IMR-90 (cell line): ENCODE measurements around the gene ORC1. TPM values are rescaled to one million over a fixed set of nuclear protein-coding genes. Genes with fewer than 3 reads are reported as not detected.
A peak's percentile ranks its signal among the peaks of the same experiment; 100 is the strongest.

Experiments used
- ATAC-seq: fragments of 200-7000 bp; cut with Tn5 transposase; 2 replicates; pipeline ENCODE4 v1.9.1; 2020; ENCODE audit warnings: low read depth, mild to moderate bottlenecking, moderate library complexity
- BruUV-seq: library from RNA; stranded (reverse); fragments of 400-500 nt; replicated peaks from 2 replicates; lab custom pipeline; 2021; lab: Mats Ljungman, UMichigan
- CTCF ChIA-PET: fragments of 300-600 bp; formaldehyde crosslinking; extraction: SDS; loops from one replicate; lab custom pipeline; 2021; ENCODE audit warnings: antibody characterized with exemption; lab: Yijun Ruan, JAX
- POLR2A ChIA-PET: fragments of 300-600 bp; sonication (Branson Sonifier 250); formaldehyde crosslinking; loops from one replicate; lab custom pipeline; 2022; ENCODE audit warnings: antibody characterized with exemption; ENCODE audit not compliant: unreplicated experiment; lab: Charles Lee
- DNase-seq: peaks from one replicate; pipeline ENCODE4 v3.0.0; 2013
- H2AFZ ChIP-seq: replicated peaks from 2 replicates; pipeline ENCODE3; 2013; ENCODE audit warnings: low read length, mild to moderate bottlenecking; ENCODE audit not compliant: poor library complexity
- H2AK5ac ChIP-seq: 2 replicates; pipeline ENCODE4 v1.6.1; 2013; ENCODE audit warnings: low read depth, low read length, inconsistent platforms
- H2AK9ac ChIP-seq: replicated peaks from 2 replicates; pipeline ENCODE3; 2013; ENCODE audit warnings: mild to moderate bottlenecking, low read depth, low read length, moderate library complexity; ENCODE audit not compliant: poor library complexity
- H2BK120ac ChIP-seq: 2 replicates; pipeline ENCODE4 v1.6.1; 2013; ENCODE audit warnings: low read depth, low read length, inconsistent platforms
- H2BK15ac ChIP-seq: 3 replicates; pipeline ENCODE4 v1.6.1; 2013; ENCODE audit warnings: low read depth, low read length, inconsistent platforms
- H2BK20ac ChIP-seq: 2 replicates; pipeline ENCODE4 v1.6.1; 2013; ENCODE audit warnings: low read depth, mild to moderate bottlenecking, inconsistent platforms, low read length, moderate library complexity
- H2BK5ac ChIP-seq: 2 replicates; pipeline ENCODE4 v1.6.1; 2013; ENCODE audit warnings: mild to moderate bottlenecking, low read depth, low read length, inconsistent platforms; ENCODE audit not compliant: poor library complexity, severe bottlenecking
- H3K14ac ChIP-seq: replicated peaks from 2 replicates; pipeline ENCODE4 v1.6.1; 2013; ENCODE audit warnings: low read depth, low read length, inconsistent platforms
- H3K18ac ChIP-seq: 2 replicates; pipeline ENCODE4 v1.6.1; 2013; ENCODE audit warnings: low read depth, low read length, control low read depth
- H3K23ac ChIP-seq: 2 replicates; pipeline ENCODE4 v1.6.1; 2013; ENCODE audit warnings: low read depth, low read length, inconsistent platforms
- H3K27ac ChIP-seq: 2 replicates; pipeline ENCODE4 v1.5.1; 2013; ENCODE audit warnings: mild to moderate bottlenecking, control low read depth, low read length; ENCODE audit not compliant: insufficient read depth
- H3K27me3 ChIP-seq: 2 replicates; pipeline ENCODE4 v1.6.1; 2013; ENCODE audit warnings: low read length; ENCODE audit not compliant: control insufficient read depth, insufficient read depth
- H3K36me3 ChIP-seq: 2 replicates; pipeline ENCODE4 v1.6.1; 2013; ENCODE audit warnings: low read length, mixed read lengths; ENCODE audit not compliant: control insufficient read depth, insufficient read depth
- H3K4ac ChIP-seq: 2 replicates; pipeline ENCODE4 v1.6.1; 2013; ENCODE audit warnings: low read depth, low read length, inconsistent platforms
- H3K4me1 ChIP-seq: 2 replicates; pipeline ENCODE4 v1.6.1; 2013; ENCODE audit warnings: low read length, mixed read lengths; ENCODE audit not compliant: control insufficient read depth, insufficient read depth
- H3K4me2 ChIP-seq: 2 replicates; pipeline ENCODE4 v1.6.1; 2013; ENCODE audit warnings: low read depth, mild to moderate bottlenecking, control low read depth, low read length, moderate library complexity
- H3K4me3 ChIP-seq: 2 replicates; pipeline ENCODE4 v1.5.1; 2013; ENCODE audit warnings: low read depth, mild to moderate bottlenecking, control low read depth, low read length, moderate library complexity; ENCODE audit not compliant: insufficient read depth
- H3K56ac ChIP-seq: 2 replicates; pipeline ENCODE4 v1.6.1; 2013; ENCODE audit warnings: low read length, inconsistent platforms; ENCODE audit not compliant: insufficient read depth; ENCODE audit errors: extremely low read depth
- H3K79me1 ChIP-seq, 2 experiments: 2 replicates each; pipeline ENCODE4 v1.6.1; 2013; ENCODE audit warnings: low read length in 2 of 2, inconsistent platforms in 1 of 2, low read depth in 1 of 2
- H3K9ac ChIP-seq: 2 replicates; pipeline ENCODE4 v1.6.1; 2013; ENCODE audit warnings: low read depth, low read length, control low read depth
- H3K9me1 ChIP-seq: 2 replicates; pipeline ENCODE4 v1.6.1; 2013; ENCODE audit warnings: low read length, inconsistent platforms; ENCODE audit not compliant: insufficient read depth
- H3K9me3 ChIP-seq: 2 replicates; pipeline ENCODE4 v1.6.1; 2013; ENCODE audit warnings: low read length; ENCODE audit not compliant: control insufficient read depth, insufficient read depth
- H4K20me1 ChIP-seq: 2 replicates; pipeline ENCODE4 v1.6.1; 2013; ENCODE audit warnings: low read length, inconsistent platforms; ENCODE audit not compliant: insufficient read depth
- H4K5ac ChIP-seq: 2 replicates; pipeline ENCODE4 v1.6.1; 2013; ENCODE audit warnings: mild to moderate bottlenecking, low read depth, low read length, control low read depth
- H4K8ac ChIP-seq, 2 experiments: 2 replicates each; pipeline ENCODE4 v1.6.1; 2013; ENCODE audit warnings: low read depth in 2 of 2, low read length in 2 of 2, control low read depth in 1 of 2, inconsistent platforms in 1 of 2
- H4K91ac ChIP-seq: 2 replicates; pipeline ENCODE4 v1.6.1; 2013; ENCODE audit warnings: low read depth, low read length, inconsistent platforms; ENCODE audit not compliant: insufficient read depth
- BHLHE40 ChIP-seq: fragments of 150-350 bp; IDR thresholded peaks from 2 replicates; pipeline ENCODE4 v1.6.1; 2016; ENCODE audit warnings: mild to moderate bottlenecking, low read depth, low read length
- CHD1 ChIP-seq: IDR thresholded peaks from 2 replicates; pipeline ENCODE4 v1.6.1; 2012; ENCODE audit warnings: low read depth, low read length, improper control_type of control experiment
- FOS ChIP-seq: fragments of 150-350 bp; IDR thresholded peaks from 2 replicates; pipeline ENCODE4 v1.6.1; 2016; ENCODE audit warnings: low read depth, low read length
- MXI1 ChIP-seq: IDR thresholded peaks from 2 replicates; pipeline ENCODE4 v1.6.1; 2012; ENCODE audit warnings: low read depth, mild to moderate bottlenecking, low read length, moderate library complexity, borderline replicate concordance
- RCOR1 ChIP-seq: IDR thresholded peaks from 2 replicates; pipeline ENCODE4 v1.6.1; 2012; ENCODE audit warnings: mild to moderate bottlenecking, low read length, improper control_type of control experiment; ENCODE audit not compliant: insufficient replicate concordance
- dilution Hi-C: fragments of 300-500 bp; cut with HindIII; formaldehyde crosslinking; loops from one replicate; pipeline ENCODE4 v1.14.3; 2018; ENCODE audit warnings: low sequenced_read_pairs; ENCODE audit not compliant: unreplicated experiment
- in situ Hi-C: fragments of 300-500 bp; cut with MboI; formaldehyde crosslinking; loops from 3 replicates; pipeline ENCODE4 v1.14.3; 2019; ENCODE audit warnings: low sequenced_read_pairs, inconsistent platforms, mixed read lengths
- intact Hi-C: fragments of 100-400 bp; cut with micrococcal nuclease; formaldehyde crosslinking; loops from 2 replicates; pipeline ENCODE4 v1.10.0; 2022
- polyA plus RNA-seq, 3 experiments: library from polyadenylated mRNA; depleted of rRNA; stranded (reverse); fragments of >200 nt; gene quantifications; 2 replicates each; pipeline ENCODE4 v1.2.3, GENCODE V29; 2012; ENCODE audit warnings: low replicate concordance in 1 of 3
- total RNA-seq: library from RNA; depleted of rRNA; stranded (reverse); fragments of >200 nt; gene quantifications from 2 replicates; pipeline ENCODE4 v1.2.3, GENCODE V29; 2012
- TF ChIP-seq, protein P1 (sequence below): conservative IDR thresholded peaks from 2 replicates; pipeline ENCODE4 v1.5.1; 2012; ENCODE audit warnings: mild to moderate bottlenecking, low read depth, low read length, improper control_type of control experiment
- TF ChIP-seq, protein P2 (sequence below): fragments of 150-350 bp; IDR thresholded peaks from 2 replicates; pipeline ENCODE4 v1.6.1; 2017; ENCODE audit warnings: mild to moderate bottlenecking, antibody characterized with exemption, low read length, low read depth

The ORC1 gene
- total and polyA plus RNA-seq, 2 of the 4 experiments (the other 2 are of a cell fraction): 6.3 to 10.6 TPM

DNA sequence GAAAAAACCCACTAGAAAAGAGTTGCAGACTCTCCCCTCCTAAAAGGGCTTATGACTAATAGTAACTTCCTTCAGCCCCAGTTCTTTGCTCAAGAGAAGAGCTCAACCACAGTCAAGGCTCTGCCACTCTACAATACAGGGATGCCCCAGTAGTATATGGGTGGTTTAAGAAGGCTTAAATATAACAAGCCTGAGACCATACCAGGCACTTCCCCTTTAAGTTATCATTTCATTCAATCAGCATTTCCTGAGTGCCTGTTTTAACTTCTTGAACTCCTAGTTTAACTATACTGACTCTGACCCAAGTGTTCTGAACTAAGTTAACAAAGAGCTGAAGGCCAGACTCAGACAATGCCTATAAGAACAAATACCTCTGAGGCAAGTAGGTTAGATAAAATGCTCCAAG, 20.0 kb upstream of the ORC1 start:
- ATAC-seq (peak; percentile 33; the same call in 1 of the 2 replicates), DNase-seq (peak; percentile 13)
- no peak overlapping the region for H2AFZ ChIP-seq
- H3K79me1 ChIP-seq: peaks cover 3 to 28% of the 10 kb centered on the region in 2 experiments; a peak in 3 of 4 replicates
- H3K4ac ChIP-seq: no peak overlapping the region
- peaks cover 12% of the 10 kb centered on the region for H3K9me1 ChIP-seq
- no peak overlapping the region for H3K56ac ChIP-seq
- intact Hi-C loops (no loop called here), in situ Hi-C loops (no loop called here), dilution Hi-C loops (no loop called here)
- no peak overlapping the region for H3K9ac ChIP-seq
- H4K91ac ChIP-seq: no peak overlapping the region
- no TSS peak for BruUV-seq
- no peaks in the 10 kb centered on the region for H3K9me3 ChIP-seq
- H3K27ac ChIP-seq: no peak overlapping the region
- no peaks in the 10 kb centered on the region for H3K27me3 ChIP-seq
- no peak overlapping the region for H3K23ac ChIP-seq
- H2BK15ac ChIP-seq: no peak overlapping the region
- H3K4me2 ChIP-seq: no peak overlapping the region; the same call in 1 of the 2 replicates
- no peak overlapping the region for H2BK120ac ChIP-seq
- H3K4me1 ChIP-seq: peaks cover 16% of the 10 kb centered on the region
- no peak overlapping the region for H2AK9ac ChIP-seq
- no peak overlapping the region for H4K5ac ChIP-seq
- H2BK5ac ChIP-seq: no peak overlapping the region
- no peak overlapping the region for H3K14ac ChIP-seq
- H4K20me1 ChIP-seq: peaks cover 10% of the 10 kb centered on the region; the same call in 1 of the 2 replicates
- no peak overlapping the region for H3K4me3 ChIP-seq
- TF ChIP-seq BHLHE40 (no peak), FOS (no peak), CHD1 (no peak), MXI1 (no peak), RCOR1 (no peak)
- TF ChIP-seq, protein P1, sequence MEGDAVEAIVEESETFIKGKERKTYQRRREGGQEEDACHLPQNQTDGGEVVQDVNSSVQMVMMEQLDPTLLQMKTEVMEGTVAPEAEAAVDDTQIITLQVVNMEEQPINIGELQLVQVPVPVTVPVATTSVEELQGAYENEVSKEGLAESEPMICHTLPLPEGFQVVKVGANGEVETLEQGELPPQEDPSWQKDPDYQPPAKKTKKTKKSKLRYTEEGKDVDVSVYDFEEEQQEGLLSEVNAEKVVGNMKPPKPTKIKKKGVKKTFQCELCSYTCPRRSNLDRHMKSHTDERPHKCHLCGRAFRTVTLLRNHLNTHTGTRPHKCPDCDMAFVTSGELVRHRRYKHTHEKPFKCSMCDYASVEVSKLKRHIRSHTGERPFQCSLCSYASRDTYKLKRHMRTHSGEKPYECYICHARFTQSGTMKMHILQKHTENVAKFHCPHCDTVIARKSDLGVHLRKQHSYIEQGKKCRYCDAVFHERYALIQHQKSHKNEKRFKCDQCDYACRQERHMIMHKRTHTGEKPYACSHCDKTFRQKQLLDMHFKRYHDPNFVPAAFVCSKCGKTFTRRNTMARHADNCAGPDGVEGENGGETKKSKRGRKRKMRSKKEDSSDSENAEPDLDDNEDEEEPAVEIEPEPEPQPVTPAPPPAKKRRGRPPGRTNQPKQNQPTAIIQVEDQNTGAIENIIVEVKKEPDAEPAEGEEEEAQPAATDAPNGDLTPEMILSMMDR: no peak
- TF ChIP-seq, protein P2, sequence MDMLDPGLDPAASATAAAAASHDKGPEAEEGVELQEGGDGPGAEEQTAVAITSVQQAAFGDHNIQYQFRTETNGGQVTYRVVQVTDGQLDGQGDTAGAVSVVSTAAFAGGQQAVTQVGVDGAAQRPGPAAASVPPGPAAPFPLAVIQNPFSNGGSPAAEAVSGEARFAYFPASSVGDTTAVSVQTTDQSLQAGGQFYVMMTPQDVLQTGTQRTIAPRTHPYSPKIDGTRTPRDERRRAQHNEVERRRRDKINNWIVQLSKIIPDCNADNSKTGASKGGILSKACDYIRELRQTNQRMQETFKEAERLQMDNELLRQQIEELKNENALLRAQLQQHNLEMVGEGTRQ: no peak
- ChIA-PET POLR2A (no interaction called here), CTCF (interaction anchor here (0.6 kb wide), 1 partner anchor 57 kb away, joined by 4 read pairs; no protein-coding TSS in a partner anchor)
- H3K36me3 ChIP-seq: peaks cover 10% of the 10 kb centered on the region
- no peak overlapping the region for H4K8ac ChIP-seq
- H2BK20ac ChIP-seq: no peak overlapping the region
- H2AK5ac ChIP-seq: no peak overlapping the region
- H3K18ac ChIP-seq: no peak overlapping the region
